Left ventricle myocardium inferior (tissue), 1 donor: Measurements from ENCODE around the gene HBA2. TPM values are rescaled to one million over a fixed set of nuclear protein-coding genes. Genes with fewer than 3 reads are reported as not detected.
"Not testable (repeated sequence)": the region's sequence is repeated elsewhere in the genome, so short reads cannot be mapped to it uniquely, and the experiment has no call there.

Source experiments
- DNase-seq: peaks from one replicate; pipeline ENCODE4 v3.0.0-alpha.2; 2020
- H3K27ac ChIP-seq: fragments of 200-600 bp; replicated peaks from 2 replicates; pipeline ENCODE4 v1.8.0; 2021
- H3K27me3 ChIP-seq: fragments of 200-600 bp; 2 replicates; pipeline ENCODE4 v1.8.0; 2021; ENCODE audit warnings: low read depth
- H3K36me3 ChIP-seq: fragments of 200-600 bp; 2 replicates; pipeline ENCODE4 v1.8.0; 2021
- H3K4me1 ChIP-seq: fragments of 200-600 bp; 2 replicates; pipeline ENCODE4 v1.8.0; 2021
- H3K4me3 ChIP-seq: fragments of 200-600 bp; 2 replicates; pipeline ENCODE4 v1.8.0; 2021; ENCODE audit warnings: mild to moderate bottlenecking, moderate library complexity
- H3K9me3 ChIP-seq: fragments of 200-600 bp; replicated peaks from 2 replicates; pipeline ENCODE4 v1.8.0; 2021
- CTCF ChIP-seq: fragments of 200-600 bp; IDR thresholded peaks from 2 replicates; pipeline ENCODE4 v1.8.0; 2021; ENCODE audit warnings: antibody characterized with exemption, mild to moderate bottlenecking, borderline replicate concordance
- intact Hi-C: fragments of 100-400 bp; cut with micrococcal nuclease; formaldehyde crosslinking; loops from one replicate; pipeline ENCODE4 v1.11.0; 2022
- long read RNA-seq: library from polyadenylated mRNA; unstranded; transcript quantifications from one replicate; pipeline ENCODE4 v2.0.0, GENCODE V29; 2021
- total RNA-seq: library from RNA; stranded (reverse); fragmentation: NEBNext Ultra II Directional; extraction: Animal tissue kit (Norgen Biotek cat#: 25700); gene quantifications from one replicate; pipeline ENCODE4 v1.2.1, GENCODE V29; 2021
- donor health status: DM: no; HTN: yes; CAD: no; lungs with severe emphysema.

The HBA2 gene
- total RNA-seq, result 59.1 TPM
- long read RNA-seq, transcript HBA2-201 (3 exons, 576 nt), result major isoform, 7 of 10 reads
- long read RNA-seq, partial matches to known transcripts, result 0 of 10 reads
- long read RNA-seq, other reads (novel, unspliced or antisense), result 0 of 10 reads

GRCh38 chr16:172374-172941, at the start of gene HBA2:
Gene HBA2 (plus strand): TSS chr16:172876. CDS start chr16:172913, 37 bp downstream.
- intact Hi-C loops, H3K4me1 ChIP-seq, H3K4me3 ChIP-seq, H3K9me3 ChIP-seq, DNase-seq, H3K27ac ChIP-seq, H3K36me3 ChIP-seq: not testable (repeated sequence)
- peaks cover 75% of the 10 kb centered on the region for H3K27me3 ChIP-seq

GRCh38 chr16:123558-124350, 48.9 kb upstream of the HBA2 start:
- H3K27ac ChIP-seq, H3K27me3 ChIP-seq, DNase-seq, H3K4me1 ChIP-seq, H3K4me3 ChIP-seq, H3K9me3 ChIP-seq, intact Hi-C loops: not testable (repeated sequence)
- peaks cover 11% of the 10 kb centered on the region for H3K36me3 ChIP-seq

GRCh38 chr16:125011-125410, 47.7 kb upstream of the HBA2 start:
- peaks cover 7% of the 10 kb centered on the region for H3K36me3 ChIP-seq
- no peak for DNase-seq
- no peak for TF ChIP-seq CTCF
- H3K4me3 ChIP-seq, result no peak overlapping the region
- no peaks in the 10 kb centered on the region for H3K27me3 ChIP-seq
- H3K9me3 ChIP-seq, result no peaks in the 10 kb centered on the region
- intact Hi-C loops, result no loop called here
- H3K27ac ChIP-seq, result no peak overlapping the region
- no peaks in the 10 kb centered on the region for H3K4me1 ChIP-seq

GRCh38 chr16:129075-129474, 43.6 kb upstream of the HBA2 start:
- Histone ChIP-seq H3K4me3 (no peak overlapping the region), H3K4me1 (no peaks in the 10 kb centered on the region), H3K27ac (no peak overlapping the region), H3K36me3 (no peaks in the 10 kb centered on the region), H3K9me3 (no peaks in the 10 kb centered on the region), H3K27me3 (no peaks in the 10 kb centered on the region)
- intact Hi-C loops, result no loop called here
- TF ChIP-seq CTCF, result no peak
- DNase-seq, result no peak

GRCh38 chr16:130533-131173, 42.0 kb upstream of the HBA2 start:
- Histone ChIP-seq H3K4me1 (no peaks in the 10 kb centered on the region), H3K27me3 (no peaks in the 10 kb centered on the region), H3K4me3 (no peak overlapping the region), H3K9me3 (no peaks in the 10 kb centered on the region), H3K36me3 (no peaks in the 10 kb centered on the region), H3K27ac (no peak overlapping the region)
- DNase-seq, result no peak
- no peak for TF ChIP-seq CTCF
- intact Hi-C loops, result no loop called here

- TF ChIP-seq CTCF, result no peak
- no peak for DNase-seq
Measured at GRCh38 chr16:132120-132519, 40.6 kb upstream of the HBA2 start.

More at GRCh38 chr16:132120-132519, 40.6 kb upstream of the HBA2 start:
- Histone ChIP-seq H3K36me3 (no peaks in the 10 kb centered on the region), H3K27me3 (no peaks in the 10 kb centered on the region), H3K4me1 (peaks cover 3% of the 10 kb centered on the region), H3K27ac (no peak overlapping the region), H3K4me3 (no peak overlapping the region), H3K9me3 (no peaks in the 10 kb centered on the region)
- intact Hi-C loops, result no loop called here
